Natural killer cell (primary cell): ENCODE data around the gene FBXO47. TPM values are rescaled to one million over a fixed set of nuclear protein-coding genes. Genes with fewer than 3 reads are reported as not detected.
A peak's percentile ranks its signal among the peaks of the same experiment; 100 is the strongest.

ENCODE experiments used
- ATAC-seq, 3 donors: fragments of 150-1000 bp in 2 of 3; fragments of 200-7000 bp in 1 of 3; cut with Tn5 transposase; 1 replicate in 1 of 3; 2 replicates in 2 of 3; pipeline ENCODE4 v1.10.0; 2021; ENCODE audit warnings: mild to moderate bottlenecking in 2 of 3, moderate library complexity in 2 of 3
- DNase-seq, 2 donors: peaks; one replicate each; pipeline versions ENCODE4 v3.0.0 to v3.0.0-alpha.2; 2013 to 2021; ENCODE audit warnings: mixed read lengths in 1 of 2
- H3K27ac ChIP-seq: one replicate; pipeline ENCODE4 v1.5.1; 2013; ENCODE audit warnings: mild to moderate bottlenecking, low read length
- H3K27me3 ChIP-seq: one replicate; pipeline ENCODE4 v1.6.1; 2013; ENCODE audit warnings: low read length; ENCODE audit not compliant: control insufficient read depth, insufficient read depth
- H3K36me3 ChIP-seq: one replicate; pipeline ENCODE4 v1.6.1; 2013; ENCODE audit warnings: low read length; ENCODE audit not compliant: control insufficient read depth, insufficient read depth
- H3K4me1 ChIP-seq: one replicate; pipeline ENCODE4 v1.6.1; 2013; ENCODE audit warnings: low read length; ENCODE audit not compliant: control insufficient read depth, insufficient read depth
- H3K4me3 ChIP-seq: one replicate; pipeline ENCODE4 v1.5.1; 2013; ENCODE audit warnings: low read length
- H3K9me3 ChIP-seq: one replicate; pipeline ENCODE4 v1.6.1; 2013; ENCODE audit warnings: low read length; ENCODE audit not compliant: control insufficient read depth, insufficient read depth
- H3K27ac Mint-ChIP-seq, 2 donors: one replicate each; pipeline ENCODE4 v1.8.0; 2022; ENCODE audit warnings: mild to moderate bottlenecking in 2 of 2, mixed read lengths in 2 of 2, moderate library complexity in 1 of 2
- H3K27me3 Mint-ChIP-seq, 2 donors: one replicate each; pipeline ENCODE4 v1.8.0; 2022; ENCODE audit warnings: low read depth in 2 of 2, mixed read lengths in 2 of 2
- H3K36me3 Mint-ChIP-seq: one replicate; pipeline ENCODE4 v1.8.0; 2022; ENCODE audit warnings: mixed read lengths
- H3K4me1 Mint-ChIP-seq, 2 donors: one replicate each; pipeline ENCODE4 v1.8.0; 2022; ENCODE audit warnings: mixed read lengths in 2 of 2
- H3K4me3 Mint-ChIP-seq: one replicate; pipeline ENCODE4 v1.8.0; 2022; ENCODE audit warnings: mild to moderate bottlenecking, moderate library complexity, mixed read lengths
- H3K9me3 Mint-ChIP-seq, 2 donors: one replicate each; pipeline ENCODE4 v1.8.0; 2022; ENCODE audit warnings: mixed read lengths in 2 of 2
- WGBS: methylation state at CpG from one replicate; pipeline ENCODE4 v1.1.7; 2013; ENCODE audit warnings: missing lambda C conversion rate; ENCODE audit not compliant: insufficient coverage; 5-methylcytosine and 5-hydroxymethylcytosine counted together
- intact Hi-C: fragments of 100-400 bp; cut with micrococcal nuclease; formaldehyde crosslinking; loops from one replicate; pipeline ENCODE4 v1.14.2; 2022
- total RNA-seq, 4 donors: library from RNA; stranded (reverse); fragments of 120-200 nt in 1 of 4; gene quantifications; one replicate each; pipeline versions ENCODE4 v1.2.3 to v1.2.4, GENCODE V29; 2013 to 2022
- TF ChIP-seq, protein P1 (sequence below): fragments of 200-600 bp; IDR thresholded peaks from one replicate; pipeline ENCODE4 v1.8.0; 2022; ENCODE audit warnings: antibody characterized with exemption

The FBXO47 gene
- total RNA-seq, 3 donors from 2014 or later (not counting 1 experiment from before 2014, with no cell fraction given): not detected

DNA sequence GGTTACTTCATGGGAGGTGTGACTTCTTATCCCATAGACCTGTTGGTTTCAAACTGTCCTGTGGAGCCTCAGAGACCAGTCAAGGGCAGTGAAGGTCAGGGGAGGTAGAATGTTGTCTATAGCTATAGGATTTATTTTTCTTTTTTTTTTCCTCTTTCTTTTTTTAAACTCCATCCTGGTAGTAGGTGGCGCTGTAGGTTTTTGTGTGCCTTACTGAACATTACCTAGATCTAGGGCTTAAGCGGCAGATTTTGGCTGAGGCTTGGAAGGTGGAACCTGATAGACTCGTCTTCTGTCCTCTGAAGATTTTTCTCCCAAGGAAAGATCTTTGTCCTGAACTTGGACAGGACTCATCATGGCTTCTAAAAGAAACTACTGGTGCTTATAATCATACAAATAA, 49.9 kb downstream of the FBXO47 start:
- DNase-seq (no peak), ATAC-seq (no peak)
- Mint-ChIP-seq H3K27me3 (no peaks in the 10 kb centered on the region), H3K27ac (peak overlapping the region; percentile 76 to 77), H3K4me1 (peaks cover 42 to 74% of the 10 kb centered on the region in 2 donors), H3K36me3 (no peaks in the 10 kb centered on the region), H3K4me3 (peak overlapping the region; percentile 38), H3K9me3 (no peaks in the 10 kb centered on the region)
- TF ChIP-seq, protein P1, sequence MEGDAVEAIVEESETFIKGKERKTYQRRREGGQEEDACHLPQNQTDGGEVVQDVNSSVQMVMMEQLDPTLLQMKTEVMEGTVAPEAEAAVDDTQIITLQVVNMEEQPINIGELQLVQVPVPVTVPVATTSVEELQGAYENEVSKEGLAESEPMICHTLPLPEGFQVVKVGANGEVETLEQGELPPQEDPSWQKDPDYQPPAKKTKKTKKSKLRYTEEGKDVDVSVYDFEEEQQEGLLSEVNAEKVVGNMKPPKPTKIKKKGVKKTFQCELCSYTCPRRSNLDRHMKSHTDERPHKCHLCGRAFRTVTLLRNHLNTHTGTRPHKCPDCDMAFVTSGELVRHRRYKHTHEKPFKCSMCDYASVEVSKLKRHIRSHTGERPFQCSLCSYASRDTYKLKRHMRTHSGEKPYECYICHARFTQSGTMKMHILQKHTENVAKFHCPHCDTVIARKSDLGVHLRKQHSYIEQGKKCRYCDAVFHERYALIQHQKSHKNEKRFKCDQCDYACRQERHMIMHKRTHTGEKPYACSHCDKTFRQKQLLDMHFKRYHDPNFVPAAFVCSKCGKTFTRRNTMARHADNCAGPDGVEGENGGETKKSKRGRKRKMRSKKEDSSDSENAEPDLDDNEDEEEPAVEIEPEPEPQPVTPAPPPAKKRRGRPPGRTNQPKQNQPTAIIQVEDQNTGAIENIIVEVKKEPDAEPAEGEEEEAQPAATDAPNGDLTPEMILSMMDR: no peak
- Histone ChIP-seq H3K27ac (no peak overlapping the region), H3K9me3 (no peaks in the 10 kb centered on the region), H3K4me1 (peaks cover 38% of the 10 kb centered on the region), H3K27me3 (no peaks in the 10 kb centered on the region), H3K4me3 (no peak overlapping the region), H3K36me3 (peaks cover 72% of the 10 kb centered on the region)
- intact Hi-C loops: no loop called here
- WGBS: 91% methylated on average over 3 of the region's 3 CpGs

DNA sequence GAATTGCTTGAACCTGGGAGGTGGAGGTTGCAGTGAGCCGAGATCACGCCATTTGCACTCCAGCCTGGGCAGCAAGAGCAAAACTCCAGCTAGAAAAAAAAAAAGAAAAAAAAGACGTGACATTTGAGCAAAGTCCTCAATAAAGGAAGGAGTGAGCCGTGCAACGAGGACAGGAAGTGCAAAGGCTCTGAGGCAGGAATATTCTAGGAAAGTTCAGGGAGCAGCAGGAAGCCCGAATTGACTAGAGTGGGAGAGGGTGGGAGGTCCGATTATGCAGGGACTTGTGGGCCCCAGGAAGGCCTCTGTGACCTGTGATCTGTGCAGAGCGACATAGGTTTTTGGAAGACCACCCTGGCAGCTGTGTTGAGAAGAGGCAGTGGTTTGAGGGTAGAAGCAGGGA, 50.4 kb downstream of the FBXO47 start:
- no peaks in the 10 kb centered on the region for H3K9me3 Mint-ChIP-seq
- Histone ChIP-seq H3K36me3 (peaks cover 74% of the 10 kb centered on the region), H3K4me1 (peaks cover 42% of the 10 kb centered on the region), H3K27ac (no peak overlapping the region), H3K27me3 (no peaks in the 10 kb centered on the region), H3K4me3 (no peak overlapping the region), H3K9me3 (no peaks in the 10 kb centered on the region)
- DNase-seq (peak in 1 of 2 donors; percentile 11), ATAC-seq (no peak)
- H3K27me3 Mint-ChIP-seq: no peaks in the 10 kb centered on the region
- no peaks in the 10 kb centered on the region for H3K36me3 Mint-ChIP-seq
- WGBS: 93% methylated on average over 8 of the region's 8 CpGs
- H3K4me1 Mint-ChIP-seq: peaks cover 42 to 75% of the 10 kb centered on the region in 2 donors
- H3K27ac Mint-ChIP-seq: peak overlapping the region; percentile 76 to 77
- peak overlapping the region; percentile 38 for H3K4me3 Mint-ChIP-seq
- intact Hi-C loops: no loop called here
- TF ChIP-seq, protein P1: no peak

DNA sequence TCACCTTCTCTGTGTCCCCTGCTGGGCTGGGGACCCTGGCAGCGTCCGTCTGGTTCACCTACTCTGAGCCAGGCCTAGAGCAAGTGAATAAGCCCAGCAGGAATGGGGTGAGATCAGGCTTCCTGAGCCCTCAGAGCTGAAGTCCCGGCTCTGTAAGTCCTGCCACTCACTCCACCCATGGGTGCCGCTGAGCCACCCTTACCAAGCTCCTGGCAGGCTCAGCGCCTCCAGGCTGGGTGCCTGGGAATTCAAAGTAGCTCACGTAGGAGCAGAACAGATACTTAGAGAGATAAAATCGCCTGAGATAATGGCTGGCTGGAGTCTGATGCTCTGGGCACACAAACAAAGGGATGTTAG, 51.6 kb downstream of the FBXO47 start:
- TF ChIP-seq, protein P1: no peak
- H3K4me1 Mint-ChIP-seq: peaks cover 42 to 76% of the 10 kb centered on the region in 2 donors
- H3K36me3 ChIP-seq: peaks cover 70% of the 10 kb centered on the region
- 97% methylated on average over 7 of the region's 7 CpGs for WGBS
- peak overlapping the region; percentile 64 to 81 for H3K27ac Mint-ChIP-seq
- no peaks in the 10 kb centered on the region for H3K27me3 Mint-ChIP-seq
- peaks cover 48% of the 10 kb centered on the region for H3K4me1 ChIP-seq
- no peaks in the 10 kb centered on the region for H3K9me3 Mint-ChIP-seq
- no peak overlapping the region for H3K27ac ChIP-seq
- H3K4me3 Mint-ChIP-seq: peak overlapping the region; percentile 35
- H3K4me3 ChIP-seq: no peak overlapping the region
- no peaks in the 10 kb centered on the region for H3K27me3 ChIP-seq
- DNase-seq (peak; percentile 2 to 11), ATAC-seq (no peak)
- H3K9me3 ChIP-seq: no peaks in the 10 kb centered on the region
- intact Hi-C loops: no loop called here
- H3K36me3 Mint-ChIP-seq: no peaks in the 10 kb centered on the region
